Endothelial cell of umbilical vein (primary cell): ENCODE results near the gene ACAT2. TPM values are rescaled to one million over a fixed set of nuclear protein-coding genes. Genes with fewer than 3 reads are reported as not detected.
A peak's percentile ranks its signal among the peaks of the same experiment; 100 is the strongest.

ENCODE experiments used
- BruUV-seq: library from RNA; stranded (reverse); fragments of 400-500 nt; replicated peaks from 2 replicates; lab custom pipeline; 2021; lab: Mats Ljungman, UMichigan
- CTCF ChIA-PET: fragments of 300-600, 350-600 bp; sonication (Branson Sonifier 250); formaldehyde crosslinking; loops from one replicate; lab custom pipeline; 2021; ENCODE audit warnings: antibody characterized with exemption, inconsistent platforms; lab: Charles Lee
- POLR2A ChIA-PET: fragments of 300-600, 350-600 bp; sonication (Branson Sonifier 250); formaldehyde crosslinking; loops from one replicate; lab custom pipeline; 2021; ENCODE audit warnings: antibody characterized with exemption, inconsistent platforms; lab: Charles Lee
- DNase-seq: peaks from one replicate; pipeline ENCODE4 v3.0.0-alpha.2; 2011; ENCODE audit warnings: low read depth, low spot score
- FAIRE-seq: peaks from 2 replicates; lab custom pipeline; 2011; peaks lifted over from hg19 to GRCh38; lab: Jason Lieb, UNC
- H2AFZ ChIP-seq: 2 replicates; pipeline ENCODE4 v1.6.0; 2012; ENCODE audit warnings: low read depth, low read length, control low read depth, inconsistent platforms
- H3K27ac ChIP-seq: 2 replicates; pipeline ENCODE4 v1.5.1; 2011; ENCODE audit warnings: low read depth, mild to moderate bottlenecking, control low read depth, low read length, moderate library complexity; ENCODE audit not compliant: insufficient read depth
- H3K27me3 ChIP-seq, 2 experiments: 2 replicates each; pipeline versions ENCODE4 v1.6.0 to v1.6.1; 2011; ENCODE audit warnings: low read length in 2 of 2, mixed read lengths in 1 of 2; ENCODE audit not compliant: control insufficient read depth in 2 of 2, insufficient read depth in 2 of 2
- H3K36me3 ChIP-seq, 2 experiments: 2 replicates in 1 of 2; 3 replicates in 1 of 2; pipeline ENCODE4 v1.5.1; 2011; ENCODE audit warnings: low read length in 2 of 2, mild to moderate bottlenecking in 1 of 2, moderate library complexity in 1 of 2; ENCODE audit not compliant: control insufficient read depth in 2 of 2, insufficient read depth in 2 of 2; ENCODE audit errors: extremely low read depth in 1 of 2
- H3K4me1 ChIP-seq: 3 replicates; pipeline ENCODE4 v1.5.1; 2011; ENCODE audit warnings: mild to moderate bottlenecking, low read length; ENCODE audit not compliant: control insufficient read depth, insufficient read depth; ENCODE audit errors: extremely low read depth
- H3K4me2 ChIP-seq: 2 replicates; pipeline ENCODE4 v1.6.1; 2011; ENCODE audit warnings: low read length, control low read depth, mixed read lengths; ENCODE audit not compliant: insufficient read depth
- H3K4me3 ChIP-seq, 3 experiments: fragments of 200-600 bp in 1 of 3; sonication (generic), shearing (Covaris generic) in 1 of 3; replicated peaks in 1 of 3; 2 replicates each; pipeline ENCODE4 v1.5.1; 2011 to 2016; ENCODE audit warnings: control low read depth in 3 of 3, low read length in 3 of 3, mild to moderate bottlenecking in 2 of 3, inconsistent platforms in 1 of 3, low read depth in 1 of 3, moderate library complexity in 1 of 3; ENCODE audit not compliant: insufficient read depth in 1 of 3
- H3K79me2 ChIP-seq: 2 replicates; pipeline ENCODE4 v1.6.0; 2012; ENCODE audit warnings: low read length, inconsistent platforms; ENCODE audit not compliant: control insufficient read depth, insufficient read depth
- H3K9ac ChIP-seq: replicated peaks from 2 replicates; pipeline ENCODE3; 2011; ENCODE audit warnings: low read length, control low read depth; ENCODE audit not compliant: insufficient read depth; ENCODE audit errors: extremely low read depth
- H3K9me1 ChIP-seq: replicated peaks from 3 replicates; pipeline ENCODE4 v1.6.0; 2011; ENCODE audit warnings: mild to moderate bottlenecking, low read length; ENCODE audit not compliant: control insufficient read depth, insufficient read depth; ENCODE audit errors: extremely low read depth
- H3K9me3 ChIP-seq: replicated peaks from 2 replicates; pipeline ENCODE4 v1.5.1; 2012; ENCODE audit warnings: low read length, inconsistent platforms; ENCODE audit not compliant: control insufficient read depth, insufficient read depth
- H4K20me1 ChIP-seq: replicated peaks from 2 replicates; pipeline ENCODE3; 2011; ENCODE audit warnings: mild to moderate bottlenecking, low read length; ENCODE audit not compliant: control insufficient read depth, insufficient read depth; ENCODE audit errors: extremely low read depth
- EZH2 ChIP-seq: IDR thresholded peaks from 2 replicates; pipeline ENCODE4 v1.6.1; 2012; ENCODE audit warnings: borderline replicate concordance, low read depth, mild to moderate bottlenecking, moderate library complexity, low read length, inconsistent platforms; ENCODE audit not compliant: severe bottlenecking
- FOS ChIP-seq: IDR thresholded peaks from 2 replicates; pipeline ENCODE4 v1.6.1; 2011; ENCODE audit warnings: mild to moderate bottlenecking, low read length, moderate library complexity, borderline replicate concordance; ENCODE audit not compliant: insufficient read depth
- GATA2 ChIP-seq: IDR thresholded peaks from 2 replicates; pipeline ENCODE4 v1.7.0; 2011; ENCODE audit warnings: low read depth, mild to moderate bottlenecking, moderate library complexity, mixed read lengths, low read length; ENCODE audit not compliant: insufficient read length, insufficient read depth
- JUN ChIP-seq: IDR thresholded peaks from 2 replicates; pipeline ENCODE4 v1.6.1; 2011; ENCODE audit warnings: borderline replicate concordance, low read depth; ENCODE audit not compliant: insufficient read length, insufficient read depth
- MAX ChIP-seq: IDR thresholded peaks from 2 replicates; pipeline ENCODE4 v1.6.1; 2011; ENCODE audit not compliant: insufficient read depth, insufficient read length
- MYC ChIP-seq: IDR thresholded peaks from one replicate; pipeline ENCODE4 v1.6.1; 2011; ENCODE audit warnings: mild to moderate bottlenecking, low read depth, low read length
- POLR2A ChIP-seq: IDR thresholded peaks from 2 replicates; pipeline ENCODE4 v1.6.1; 2012; ENCODE audit warnings: low read depth, mild to moderate bottlenecking, control low read depth, low read length
- POLR2AphosphoS5 ChIP-seq: IDR thresholded peaks from 2 replicates; pipeline ENCODE4 v1.6.1; 2012; ENCODE audit warnings: low read depth, mild to moderate bottlenecking, control low read depth, low read length, moderate library complexity; ENCODE audit not compliant: insufficient read depth
- dilution Hi-C: fragments of 300-500 bp; cut with MboI; formaldehyde crosslinking; loops from one replicate; pipeline ENCODE4 v1.15.0; 2019; ENCODE audit warnings: low sequenced_read_pairs; ENCODE audit not compliant: extremely low pct_ligation_motif_present
- intact Hi-C: fragments of 100-400 bp; cut with micrococcal nuclease; formaldehyde crosslinking; loops from one replicate; pipeline ENCODE4 v1.10.0; 2022
- polyA plus RNA-seq, 4 experiments: library from polyadenylated mRNA; depleted of rRNA in 3 of 4; stranded (reverse) in 3 of 4; unstranded in 1 of 4; fragments of >200 nt; gene quantifications; 2 replicates each; pipeline versions ENCODE4 v1.2.1 to v1.2.3, GENCODE V29; 2011 to 2012; ENCODE audit warnings: missing spikeins in 1 of 4
- total RNA-seq: library from RNA; stranded (reverse); gene quantifications from 2 replicates; pipeline ENCODE4 v1.2.3, GENCODE V29; 2021

The ACAT2 gene
- total and polyA plus RNA-seq, 2 donors (not counting 3 experiments of a cell fraction or from before 2014, with no cell fraction given) = 44.6 to 114 TPM

DNA sequence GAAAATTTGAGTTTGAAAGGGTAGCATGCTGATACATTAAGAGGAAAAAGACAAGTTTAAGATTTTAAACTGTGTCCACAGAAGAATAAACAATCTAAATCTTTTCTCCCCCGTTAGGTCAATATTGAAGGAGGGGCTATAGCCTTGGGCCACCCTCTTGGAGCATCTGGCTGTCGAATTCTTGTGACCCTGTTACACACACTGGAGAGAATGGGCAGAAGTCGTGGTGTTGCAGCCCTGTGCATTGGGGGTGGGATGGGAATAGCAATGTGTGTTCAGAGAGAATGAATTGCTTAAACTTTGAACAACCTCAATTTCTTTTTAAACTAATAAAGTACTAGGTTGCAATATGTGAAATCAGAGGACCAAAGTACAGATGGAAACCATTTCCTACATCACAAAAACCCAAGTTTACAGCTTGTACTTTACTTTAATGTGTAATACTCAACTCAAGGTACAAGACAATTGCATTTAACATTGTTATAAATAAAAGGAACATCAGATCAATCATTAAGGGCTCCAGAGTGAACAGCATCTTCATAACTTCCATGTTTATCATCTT, 16.8 kb downstream of the ACAT2 start:
- Histone ChIP-seq H3K27me3 (no peaks in the 10 kb centered on the region), H3K4me3 (no peak overlapping the region), H3K4me1 (no peaks in the 10 kb centered on the region), H4K20me1 (no peaks in the 10 kb centered on the region), H3K9me3 (no peaks in the 10 kb centered on the region), H3K4me2 (no peak overlapping the region), H3K79me2 (peaks cover 21% of the 10 kb centered on the region), H3K9me1 (no peaks in the 10 kb centered on the region), H3K36me3 (peaks cover 32 to 33% of the 10 kb centered on the region in 2 experiments), H3K27ac (no peak overlapping the region), H2AFZ (no peak overlapping the region), H3K9ac (no peak overlapping the region)
- DNase-seq (no peak), FAIRE-seq (peak; percentile 55)
- POLR2A ChIA-PET = no interaction called here
- TSS peak; percentile 61 for BruUV-seq
- TF ChIP-seq POLR2AphosphoS5 (no peak), JUN (no peak), GATA2 (no peak), EZH2 (no peak), POLR2A (no peak), FOS (no peak)
- dilution Hi-C loops (no loop called here), intact Hi-C loops (no loop called here)
- CTCF ChIA-PET = no interaction called here

DNA sequence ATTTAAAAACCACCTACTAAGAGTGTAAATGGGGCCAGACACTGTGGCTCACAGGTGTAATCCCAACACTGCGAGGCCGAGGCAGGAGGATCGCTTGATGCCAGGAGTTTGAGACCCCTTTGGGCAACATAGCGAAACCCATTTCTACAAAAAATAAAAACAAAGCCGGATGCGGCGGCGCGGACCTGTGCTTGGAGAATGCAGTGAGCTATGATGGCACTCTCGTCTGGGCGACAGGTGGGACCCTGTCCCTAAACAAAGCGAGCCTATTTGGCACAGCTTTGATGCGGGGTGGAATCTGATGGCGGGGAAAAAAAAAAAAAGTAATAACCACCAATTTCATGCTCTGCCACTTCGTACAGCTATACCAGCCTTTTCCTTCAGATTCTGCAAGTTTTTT, 26.4 kb downstream of the ACAT2 start:
- TF ChIP-seq GATA2 (no peak), POLR2AphosphoS5 (no peak), FOS (no peak), MYC (no peak), MAX (no peak), POLR2A (no peak), JUN (no peak)
- FAIRE-seq = peak; percentile 57
- ChIA-PET POLR2A (interaction anchor here (0.6 kb wide), 2 partner anchors 25 to 68 kb away, joined by 3 to 7 read pairs; no protein-coding TSS in a partner anchor), CTCF (interaction anchor here (0.9 to 2.4 kb wide), 3 partner anchors 11 to 97 kb away, joined by 3 to 7 read pairs (median 4); no protein-coding TSS in a partner anchor)
- no peak for DNase-seq
- H4K20me1 ChIP-seq = peaks cover 2% of the 10 kb centered on the region
- peak overlapping the region; percentile 22 for H3K27ac ChIP-seq
- no TSS peak for BruUV-seq
- H3K9me3 ChIP-seq = no peaks in the 10 kb centered on the region
- H2AFZ ChIP-seq = no peak overlapping the region
- H3K36me3 ChIP-seq = peaks cover 9 to 14% of the 10 kb centered on the region in 2 experiments
- H3K27me3 ChIP-seq = no peaks in the 10 kb centered on the region
- intact Hi-C loops = loop anchor here (5.0 kb wide), 1 partner anchor 194 kb away; no protein-coding TSS in a partner anchor
- H3K9ac ChIP-seq = peak overlapping the region; percentile 87
- H3K4me2 ChIP-seq = peak overlapping the region; percentile 89
- H3K4me1 ChIP-seq = peaks cover 27% of the 10 kb centered on the region
- H3K9me1 ChIP-seq = no peaks in the 10 kb centered on the region
- H3K4me3 ChIP-seq = peak overlapping the region; percentile 42 to 95 (median 64)
- dilution Hi-C loops = no loop called here
- H3K79me2 ChIP-seq = peaks cover 85% of the 10 kb centered on the region
